GM19351 (cell line): Measurements from ENCODE around the gene C19orf73.
"Not testable (repeated sequence)": the region's sequence is repeated elsewhere in the genome, so short reads cannot be mapped to it uniquely, and the experiment has no call there.

Experiments used
- ATAC-seq: cut with Tn5 transposase; IDR thresholded peaks from one replicate; pipeline ENCODE4 v1.9.1; 2021; ENCODE audit warnings: mild to moderate bottlenecking, moderate library complexity; ENCODE audit not compliant: unreplicated experiment

C19orf73 gene

GRCh38 chr19:49103331-49104085, 15.4 kb downstream of the C19orf73 start:
- ATAC-seq: no peak

- ATAC-seq: no peak
Observed at GRCh38 chr19:49102303-49102702, 16.6 kb downstream of the C19orf73 start.

- ATAC-seq: no peak
Observed at GRCh38 chr19:49101160-49101559, 17.8 kb downstream of the C19orf73 start.

GRCh38 chr19:49098795-49099194, 20.1 kb downstream of the C19orf73 start:
- ATAC-seq: no peak

- no peak for ATAC-seq
Observed at GRCh38 chr19:49097453-49098288, 21.3 kb downstream of the C19orf73 start.

- no peak for ATAC-seq
Observed at GRCh38 chr19:49094505-49095482, 24.1 kb downstream of the C19orf73 start.

- ATAC-seq: no peak
Observed at GRCh38 chr19:49092686-49093085, 26.3 kb downstream of the C19orf73 start.

- ATAC-seq: no peak
Observed at GRCh38 chr19:49091391-49092038, 27.4 kb downstream of the C19orf73 start.

GRCh38 chr19:49086296-49086695, 32.6 kb downstream of the C19orf73 start:
- ATAC-seq: no peak

- no peak for ATAC-seq
Observed at GRCh38 chr19:49085868-49086232, 33.1 kb downstream of the C19orf73 start.

GRCh38 chr19:49085020-49085867, 33.7 kb downstream of the C19orf73 start, which contains the start of gene SNRNP70:
SNRNP70 (plus strand) TSS chr19:49085451; CDS start chr19:49086415, 964 bp downstream.
- peak; percentile 85 for ATAC-seq

GRCh38 chr19:49084206-49085019, 34.5 kb downstream of the C19orf73 start:
- no peak for ATAC-seq

- ATAC-seq: no peak
Observed at GRCh38 chr19:49081273-49081672, 37.7 kb downstream of the C19orf73 start.

GRCh38 chr19:49080392-49080791, 38.6 kb downstream of the C19orf73 start:
- ATAC-seq: no peak

- not testable (repeated sequence) for ATAC-seq
Observed at GRCh38 chr19:49074869-49075268, 44.1 kb downstream of the C19orf73 start.

GRCh38 chr19:49073514-49074378, 45.2 kb downstream of the C19orf73 start:
- ATAC-seq: no peak

GRCh38 chr19:49071860-49072547, 46.9 kb downstream of the C19orf73 start:
- ATAC-seq: no peak
